HEK293T (cell line): Measurements from ENCODE around the gene SPRR2G.
"Not testable (repeated sequence)": the region's sequence is repeated elsewhere in the genome, so short reads cannot be mapped to it uniquely, and the experiment has no call there.

Experiments
- CTCF ChIA-PET: fragments of 350-600 bp; formaldehyde crosslinking; extraction: SDS; loops from one replicate; lab custom pipeline; 2021; ENCODE audit warnings: antibody characterized with exemption, inconsistent platforms; lab: Yijun Ruan, JAX
- POLR2A ChIA-PET: fragments of 350-600 bp; formaldehyde crosslinking; extraction: SDS; loops from one replicate; lab custom pipeline; 2020; ENCODE audit warnings: antibody characterized with exemption, inconsistent platforms; lab: Yijun Ruan, JAX
- DNase-seq: peaks from one replicate; pipeline ENCODE4 v3.0.0; 2012; ENCODE audit warnings: mixed read lengths; ENCODE audit errors: extremely low spot score
- ARNT ChIP-seq: fragments of 450-650 bp; IDR thresholded peaks from 2 replicates; pipeline ENCODE4 v1.6.1; 2017; ENCODE audit warnings: mild to moderate bottlenecking
- BHLHE40 ChIP-seq: fragments of 450-650 bp; IDR thresholded peaks from 2 replicates; pipeline ENCODE4 v1.6.1; 2016; ENCODE audit warnings: mild to moderate bottlenecking, moderate library complexity, borderline replicate concordance
- CTBP1 ChIP-seq: fragments of 450-650 bp; IDR thresholded peaks from 2 replicates; pipeline ENCODE4 v1.6.1; 2016; ENCODE audit warnings: borderline replicate concordance
- ELF4 ChIP-seq: fragments of 450-650 bp; IDR thresholded peaks from 2 replicates; pipeline ENCODE4 v1.6.1; 2017; ENCODE audit warnings: antibody characterized with exemption
- FOXA1 ChIP-seq: fragments of 450-650 bp; IDR thresholded peaks from 2 replicates; pipeline ENCODE4 v1.6.1; 2016; ENCODE audit warnings: mild to moderate bottlenecking
- FOXK2 ChIP-seq: fragments of 450-650 bp; IDR thresholded peaks from 2 replicates; pipeline ENCODE4 v1.6.1; 2016; ENCODE audit warnings: mild to moderate bottlenecking
- FOXM1 ChIP-seq: fragments of 450-650 bp; IDR thresholded peaks from 2 replicates; pipeline ENCODE4 v1.6.1; 2017; ENCODE audit warnings: mild to moderate bottlenecking, borderline replicate concordance
- HDGF ChIP-seq: fragments of 450-650 bp; IDR thresholded peaks from 2 replicates; pipeline ENCODE4 v1.6.1; 2017; ENCODE audit warnings: antibody characterized with exemption, borderline replicate concordance
- L3MBTL2 ChIP-seq: fragments of 450-650 bp; conservative IDR thresholded peaks from 2 replicates; pipeline ENCODE4 v1.6.1; 2016; ENCODE audit warnings: mild to moderate bottlenecking
- LEF1 ChIP-seq: fragments of 450-650 bp; IDR thresholded peaks from 2 replicates; pipeline ENCODE4 v1.6.1; 2017; ENCODE audit warnings: mild to moderate bottlenecking, borderline replicate concordance
- NFRKB ChIP-seq: fragments of 450-650 bp; IDR thresholded peaks from 2 replicates; pipeline ENCODE4 v1.6.1; 2016; ENCODE audit warnings: mild to moderate bottlenecking, moderate library complexity
- PKNOX1 ChIP-seq: fragments of 450-650 bp; IDR thresholded peaks from 2 replicates; pipeline ENCODE4 v1.6.1; 2016
- SP1 ChIP-seq: fragments of 450-650 bp; IDR thresholded peaks from 2 replicates; pipeline ENCODE4 v1.6.1; 2017
- SUZ12 ChIP-seq: fragments of 450-650 bp; IDR thresholded peaks from 2 replicates; pipeline ENCODE4 v1.6.1; 2016; ENCODE audit warnings: mild to moderate bottlenecking
- TARDBP ChIP-seq: fragments of 450-650 bp; IDR thresholded peaks from 2 replicates; pipeline ENCODE4 v1.6.1; 2016
- ZNF384 ChIP-seq: fragments of 450-650 bp; IDR thresholded peaks from 2 replicates; pipeline ENCODE4 v1.6.1; 2016

Gene SPRR2G

GRCh38 chr1:153150846-153151245 is at the start of gene SPRR2G:
Gene SPRR2G, minus strand, starts transcription at chr1:153150890. Its CDS starts 780 bp downstream, at chr1:153150110.
- no peak for TF ChIP-seq CTBP1
- TF ChIP-seq FOXM1 = no peak
- no peak for TF ChIP-seq L3MBTL2
- TF ChIP-seq SUZ12 = no peak
- no peak for TF ChIP-seq LEF1
- TF ChIP-seq FOXA1 = no peak
- TF ChIP-seq ELF4 = no peak
- no peak for TF ChIP-seq ARNT
- no peak for TF ChIP-seq SP1
- TF ChIP-seq FOXK2 = no peak
- no peak for TF ChIP-seq TARDBP
- TF ChIP-seq NFRKB = no peak
- TF ChIP-seq BHLHE40 = no peak
- POLR2A ChIA-PET = no interaction called here
- DNase-seq = no peak
- CTCF ChIA-PET = no interaction called here

- ChIA-PET POLR2A (no interaction called here), CTCF (no interaction called here)
- DNase-seq = no peak
- no peak for TF ChIP-seq LEF1
Measured at GRCh38 chr1:153195216-153195615, 44.5 kb upstream of the SPRR2G start.

- ChIA-PET CTCF (interaction anchor here (2.9 kb wide), 1 partner anchor 323 kb away, joined by 23 read pairs; no protein-coding TSS in a partner anchor), POLR2A (no interaction called here)
- no peak for TF ChIP-seq SUZ12
- TF ChIP-seq SP1 = no peak
- TF ChIP-seq L3MBTL2 = no peak
- TF ChIP-seq BHLHE40 = no peak
- no peak for TF ChIP-seq HDGF
- no peak for TF ChIP-seq ARNT
- TF ChIP-seq FOXA1 = no peak
- no peak for TF ChIP-seq CTBP1
- no peak for DNase-seq
Measured at GRCh38 chr1:153194331-153195050, 43.8 kb upstream of the SPRR2G start.

GRCh38 chr1:153192697-153193096 is 42.0 kb upstream of the SPRR2G start:
- TF ChIP-seq CTBP1 = no peak
- peak; percentile 78 for TF ChIP-seq PKNOX1
- ChIA-PET POLR2A (no interaction called here), CTCF (interaction anchor here (0.5 to 2.9 kb wide), 10 partner anchors 36 to 539 kb away, joined by 3 to 23 read pairs (median 4); no protein-coding TSS in a partner anchor)
- peak; percentile 41 for DNase-seq

- ChIA-PET CTCF (interaction anchor here (0.6 kb wide), 1 partner anchor 536 kb away, joined by 3 read pairs; no protein-coding TSS in a partner anchor), POLR2A (no interaction called here)
- TF ChIP-seq NFRKB = no peak
- no peak for TF ChIP-seq TARDBP
- no peak for TF ChIP-seq BHLHE40
- TF ChIP-seq ZNF384 = no peak
- no peak for TF ChIP-seq FOXK2
- no peak for TF ChIP-seq FOXM1
- no peak for TF ChIP-seq FOXA1
- TF ChIP-seq SUZ12 = no peak
- TF ChIP-seq ARNT = no peak
- TF ChIP-seq ELF4 = no peak
- no peak for TF ChIP-seq CTBP1
- no peak for TF ChIP-seq HDGF
- no peak for TF ChIP-seq SP1
- TF ChIP-seq PKNOX1 = no peak
- TF ChIP-seq L3MBTL2 = no peak
- DNase-seq = no peak
Measured at GRCh38 chr1:153190373-153190772, 39.7 kb upstream of the SPRR2G start.

- POLR2A ChIA-PET, DNase-seq: not testable (repeated sequence)
- CTCF ChIA-PET = interaction anchor here (0.6 kb wide), 1 partner anchor 33 kb away, joined by 3 read pairs; no protein-coding TSS in a partner anchor
Measured at GRCh38 chr1:153188301-153188700, 37.6 kb upstream of the SPRR2G start.

GRCh38 chr1:153180556-153180955 is 29.9 kb upstream of the SPRR2G start:
- POLR2A ChIA-PET = no interaction called here
- no peak for DNase-seq
- CTCF ChIA-PET = no interaction called here
- TF ChIP-seq LEF1 (no peak), PKNOX1 (no peak), SP1 (no peak), FOXK2 (no peak), FOXM1 (no peak), ARNT (no peak), BHLHE40 (no peak), SUZ12 (no peak), FOXA1 (no peak), NFRKB (no peak), TARDBP (no peak), L3MBTL2 (no peak), ELF4 (no peak), CTBP1 (no peak), HDGF (no peak), ZNF384 (no peak)
